HG03432 (cell line): Measurements from ENCODE around the gene ZNF516.

Experiments
- ATAC-seq: cut with Tn5 transposase; IDR thresholded peaks from one replicate; pipeline ENCODE4 v1.9.1; 2021; ENCODE audit warnings: mild to moderate bottlenecking, moderate library complexity; ENCODE audit not compliant: unreplicated experiment

The ZNF516 gene

DNA sequence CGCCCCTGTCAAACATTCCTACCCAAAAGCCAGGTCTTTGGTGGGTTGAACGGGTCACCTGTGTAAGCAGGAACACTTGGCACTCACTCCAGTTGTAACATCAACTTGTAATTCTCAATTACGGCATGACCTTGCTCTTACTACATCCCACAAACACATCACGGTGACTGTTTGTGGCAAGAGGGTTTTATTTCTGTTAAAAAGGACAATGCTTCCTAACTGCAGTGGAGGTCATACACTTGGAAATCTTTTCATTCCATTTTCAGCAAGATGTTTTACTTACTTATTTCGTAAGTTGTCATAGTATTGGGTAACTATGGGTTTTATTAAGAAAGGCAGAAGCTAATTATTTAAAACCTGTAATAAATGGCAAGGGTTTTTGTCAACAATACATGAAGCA lies 126.1 kb downstream of the ZNF516 start:
- ATAC-seq = no peak

DNA sequence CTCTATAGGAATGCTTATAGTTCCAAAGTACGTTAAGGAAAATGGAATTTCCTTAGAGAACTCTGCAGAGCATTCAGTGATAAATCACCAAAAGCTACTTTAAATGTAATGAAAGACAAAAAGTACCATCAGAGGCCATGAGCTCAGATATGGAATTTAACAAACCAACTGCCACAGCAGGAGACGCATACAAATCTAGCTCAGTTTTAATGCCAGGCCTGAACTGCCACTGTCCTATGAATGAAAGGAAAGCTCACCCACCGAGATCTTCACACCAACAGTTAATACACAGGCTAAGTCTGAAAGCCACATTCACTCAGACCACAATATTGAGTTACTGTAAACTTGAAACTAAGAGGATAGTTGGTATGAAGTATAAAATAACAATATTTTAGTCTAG lies 126.8 kb downstream of the ZNF516 start:
- no peak for ATAC-seq

- no peak for ATAC-seq
Measured at GRCh38 chr18:76367168-76368125, 127.6 kb downstream of the ZNF516 start.

DNA sequence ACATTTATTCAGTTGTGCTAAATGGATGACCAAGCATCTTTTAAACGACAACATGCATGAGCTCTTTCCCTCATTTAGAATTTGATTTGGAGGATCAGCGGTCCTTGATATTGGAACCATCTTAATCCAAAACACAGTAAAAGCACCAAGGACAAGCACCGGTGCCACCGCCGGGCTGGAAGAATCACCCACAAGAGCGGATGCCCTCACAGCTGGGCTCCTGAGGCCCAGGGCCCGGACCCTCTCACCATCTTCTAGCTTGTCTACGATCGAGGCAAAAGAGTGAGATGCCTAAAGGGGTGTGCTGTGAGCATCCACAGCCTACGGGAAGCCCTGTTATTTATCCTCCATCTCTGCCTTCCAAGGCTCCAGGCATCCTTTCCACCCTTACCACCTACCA lies 129.5 kb downstream of the ZNF516 start:
- no peak for ATAC-seq

DNA sequence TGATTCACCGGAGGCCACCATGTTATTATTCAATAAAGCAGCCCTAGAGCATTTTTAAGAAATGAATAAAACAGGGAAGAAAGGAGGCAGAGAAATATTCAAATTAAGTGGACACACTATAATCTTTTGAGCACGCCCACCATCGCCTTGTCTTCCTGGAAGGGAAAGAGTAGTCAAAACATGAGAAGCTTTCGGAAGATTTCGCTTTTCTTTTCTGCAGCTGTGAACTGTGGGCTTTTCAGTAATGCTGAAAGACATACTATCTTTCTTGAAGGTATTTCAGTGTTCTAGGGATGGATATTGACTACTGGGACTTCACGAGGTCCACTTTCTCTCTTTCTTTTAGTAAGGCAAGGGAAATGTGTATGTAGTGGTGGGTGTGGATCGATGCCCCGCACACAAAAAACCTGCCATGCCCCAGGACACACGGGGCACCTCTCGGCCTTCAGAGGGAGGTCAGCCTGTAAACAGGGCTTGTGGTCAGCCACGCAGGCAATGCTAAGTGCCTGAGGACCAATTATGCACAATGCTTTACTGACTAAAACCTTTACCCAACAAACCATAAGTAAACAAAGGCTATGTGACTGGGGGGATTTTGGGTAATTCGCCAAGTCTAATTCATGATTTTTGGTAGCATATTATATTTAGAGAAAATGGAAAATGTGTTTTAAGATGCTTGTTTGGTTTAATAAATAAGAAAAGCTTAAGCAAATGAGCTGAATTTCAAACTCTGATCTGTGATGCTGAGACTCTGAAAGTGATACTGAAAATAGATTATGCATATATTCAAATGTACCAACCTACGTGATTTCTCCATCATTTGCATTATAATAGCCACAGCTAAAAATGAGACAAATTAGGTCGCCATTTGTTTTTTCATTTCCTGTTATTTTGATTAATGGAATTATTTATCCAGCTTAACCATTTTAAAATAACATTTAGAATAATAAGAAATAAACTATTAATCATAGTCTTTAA lies 130.5 kb downstream of the ZNF516 start:
- peak; percentile 88 for ATAC-seq

- no peak for ATAC-seq
Measured at GRCh38 chr18:76363436-76364120, 131.5 kb downstream of the ZNF516 start.

GRCh38 chr18:76362676-76363075 lies 132.4 kb downstream of the ZNF516 start:
- ATAC-seq = no peak

DNA sequence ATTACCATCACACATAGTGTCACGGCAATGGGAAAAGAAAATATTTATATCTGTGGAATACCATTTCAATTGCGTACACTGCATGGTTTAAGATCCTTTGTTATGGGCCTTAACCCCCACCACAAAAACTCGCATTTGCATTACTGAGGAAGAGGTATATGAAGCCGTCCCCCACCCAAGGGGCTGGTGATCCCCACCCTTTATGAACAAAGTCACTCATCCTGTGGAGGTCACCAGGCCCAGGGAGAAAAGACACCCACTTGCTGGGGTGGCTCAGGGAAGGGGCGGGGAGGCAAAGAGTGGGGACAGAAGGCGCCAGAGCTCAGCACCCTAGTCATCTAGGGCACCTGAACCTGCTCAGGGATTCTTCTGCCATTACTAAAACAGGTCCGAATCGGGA lies 133.8 kb downstream of the ZNF516 start:
- ATAC-seq = no peak

- ATAC-seq = no peak
Measured at GRCh38 chr18:76359909-76360308, 135.1 kb downstream of the ZNF516 start.

- no peak for ATAC-seq
Measured at GRCh38 chr18:76358774-76359173, 136.3 kb downstream of the ZNF516 start.

- no peak for ATAC-seq
Measured at GRCh38 chr18:76357585-76358260, 137.3 kb downstream of the ZNF516 start.

GRCh38 chr18:76357174-76357573 lies 137.9 kb downstream of the ZNF516 start:
- ATAC-seq = no peak

DNA sequence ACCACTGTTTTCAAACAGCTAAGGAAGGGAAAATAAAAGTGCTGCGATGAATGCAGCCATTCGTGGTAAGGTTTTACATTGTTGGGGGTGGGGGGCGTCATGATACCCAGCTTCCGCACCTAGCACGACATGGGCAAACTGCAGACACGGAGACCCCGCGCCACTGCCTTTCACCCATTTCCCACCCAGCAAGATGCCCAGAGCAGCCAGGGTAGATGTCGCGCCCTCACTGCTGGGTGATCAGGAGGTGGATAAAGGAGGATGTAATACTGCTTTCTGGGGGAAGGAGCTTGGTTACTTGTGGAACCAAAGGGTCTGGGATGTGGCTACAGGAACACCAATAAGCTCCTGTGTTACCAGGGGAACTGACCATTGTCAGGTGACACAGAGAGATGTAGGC lies 138.4 kb downstream of the ZNF516 start:
- no peak for ATAC-seq

DNA sequence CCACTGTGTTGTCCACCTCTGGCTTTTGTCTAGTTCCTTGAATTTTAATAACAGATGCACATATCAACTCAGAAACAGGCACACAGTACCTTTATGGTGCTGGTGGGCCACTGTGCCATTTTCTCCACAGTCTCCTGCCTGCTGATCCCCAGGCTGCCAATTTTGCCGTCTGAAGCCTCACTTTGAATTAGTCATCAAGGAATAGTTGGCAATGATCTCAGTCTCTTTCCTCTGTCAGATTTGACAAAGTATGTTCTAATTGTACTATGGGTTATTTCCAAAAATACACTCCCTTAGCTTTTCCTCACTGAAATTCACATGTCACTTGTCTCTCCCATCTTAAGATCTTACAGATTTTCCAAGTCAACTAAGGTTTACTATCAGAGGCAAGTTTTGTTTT lies 140.7 kb downstream of the ZNF516 start:
- no peak for ATAC-seq

- no peak for ATAC-seq
Measured at GRCh38 chr18:76353500-76353899, 141.5 kb downstream of the ZNF516 start.

GRCh38 chr18:76353046-76353445 lies 142.0 kb downstream of the ZNF516 start:
- ATAC-seq = no peak

- ATAC-seq = no peak
Measured at GRCh38 chr18:76351961-76352581, 143.0 kb downstream of the ZNF516 start.

DNA sequence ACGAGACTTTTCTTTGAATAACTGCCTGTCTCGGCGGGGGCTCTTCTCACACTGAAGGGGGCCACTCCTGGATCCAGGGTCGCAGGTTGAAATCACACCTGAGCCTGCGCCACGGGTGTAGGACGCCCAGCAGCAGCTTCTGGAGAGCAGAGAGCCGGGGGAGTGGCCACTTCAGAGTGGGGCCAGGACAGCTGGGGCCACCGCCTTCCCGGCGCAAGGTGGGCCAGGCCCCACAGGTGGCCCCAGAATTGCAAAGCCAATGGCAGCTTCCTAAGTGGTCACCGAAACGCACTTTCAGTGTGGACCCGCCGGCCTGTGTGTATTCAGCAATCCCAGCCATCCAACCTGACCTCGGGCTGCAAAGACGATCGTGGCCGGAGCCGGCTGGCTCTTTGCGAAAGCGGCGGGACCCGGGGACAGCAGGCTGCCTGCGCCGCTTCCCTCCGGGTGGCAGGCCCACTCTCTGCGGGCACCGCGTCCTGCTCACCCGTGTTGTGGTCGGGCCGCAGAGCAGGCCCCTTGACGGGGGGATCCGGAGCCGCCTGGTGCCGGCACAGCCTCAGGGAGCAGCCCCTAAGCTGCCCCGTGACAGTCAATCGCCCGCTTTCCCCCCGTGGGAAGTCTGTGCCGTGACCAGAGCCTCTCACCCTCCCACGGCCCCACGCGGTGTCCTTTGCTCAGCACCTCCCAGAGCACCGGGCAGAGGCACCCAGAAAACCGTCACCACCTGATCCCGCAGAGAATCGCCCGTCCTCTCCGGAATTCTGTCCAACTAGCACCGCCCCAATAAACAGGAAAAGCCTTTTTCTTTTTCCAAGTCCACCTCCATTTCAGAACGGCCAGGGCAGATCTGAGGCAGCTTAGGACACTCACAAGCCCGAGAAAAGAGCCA lies 144.7 kb downstream of the ZNF516 start:
- ATAC-seq = no peak
